PFSK-1 (cell line): ENCODE results near the gene PREX1.

ENCODE experiments used
- FOXP2 ChIP-seq: optimal IDR thresholded peaks from 2 replicates; pipeline ENCODE3; 2011; ENCODE audit warnings: borderline replicate concordance, control low read depth, inconsistent platforms; ENCODE audit not compliant: insufficient read depth; ENCODE audit errors: extremely low read length, extremely low read depth
- POLR2AphosphoS5 ChIP-seq: IDR thresholded peaks from 2 replicates; pipeline ENCODE4 v1.6.1; 2012; ENCODE audit warnings: low read depth, mild to moderate bottlenecking, control low read depth, low read length, moderate library complexity
- SIN3A ChIP-seq: IDR thresholded peaks from 2 replicates; pipeline ENCODE4 v1.6.1; 2012; ENCODE audit warnings: mild to moderate bottlenecking, low read length, moderate library complexity, borderline replicate concordance; ENCODE audit not compliant: insufficient read depth
- TAF1 ChIP-seq: IDR thresholded peaks from 2 replicates; pipeline ENCODE4 v1.6.1; 2012; ENCODE audit warnings: low read length, control low read depth, borderline replicate concordance; ENCODE audit not compliant: insufficient read depth
- TF ChIP-seq, protein P1 (sequence below), 2 experiments: IDR thresholded peaks; 2 replicates each; pipeline versions ENCODE4 v1.6.1 to v1.8.0; 2011 to 2012; ENCODE audit warnings: low read depth in 2 of 2, low read length in 2 of 2, control low read depth in 1 of 2, inconsistent platforms in 1 of 2, mild to moderate bottlenecking in 1 of 2, moderate library complexity in 1 of 2; ENCODE audit not compliant: insufficient read depth in 1 of 2

DNA sequence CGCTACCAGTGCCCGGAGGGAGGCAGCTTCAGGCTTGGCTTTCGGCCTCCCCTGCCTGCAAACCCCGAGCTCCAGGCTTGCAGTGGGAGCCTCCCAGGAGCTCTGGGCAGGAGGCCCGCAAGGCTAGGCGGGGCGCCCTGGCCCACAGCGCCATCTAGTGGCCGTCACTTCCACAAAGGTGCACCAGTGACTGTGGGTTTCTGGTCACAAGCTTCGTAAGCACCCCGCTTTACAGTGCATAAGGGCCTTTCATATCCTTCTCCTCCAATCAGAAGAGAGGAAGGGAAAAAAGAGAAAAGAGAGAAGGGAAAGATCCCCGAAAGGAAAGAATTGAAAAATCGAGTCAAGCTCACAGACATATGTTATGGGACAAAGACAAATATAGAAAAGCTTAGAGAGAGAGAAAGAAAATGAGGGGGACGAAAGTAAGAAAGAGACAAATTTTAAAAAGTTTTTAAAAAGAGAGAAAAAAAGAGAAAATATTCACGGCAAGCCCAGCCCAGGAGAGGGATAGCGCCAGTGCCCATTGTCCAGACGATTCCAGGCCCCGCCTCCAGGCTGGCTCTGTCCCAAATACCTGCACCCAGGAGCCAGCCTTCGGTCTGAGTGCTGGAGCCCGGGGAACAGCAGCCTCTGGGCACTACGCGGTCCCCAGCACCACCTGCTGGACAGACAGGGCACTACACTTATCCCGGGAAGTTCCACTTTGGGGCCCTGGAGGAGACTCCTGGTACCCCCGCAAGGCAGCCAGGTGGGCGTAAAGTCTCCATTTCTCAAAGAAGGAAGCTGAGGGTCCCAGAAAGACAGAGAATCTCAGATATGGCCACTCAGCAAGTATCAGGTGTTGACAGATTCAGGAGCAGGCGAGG, 207.1 kb downstream of the PREX1 start:
- TF ChIP-seq POLR2AphosphoS5 (no peak), TAF1 (no peak), SIN3A (no peak), FOXP2 (no peak)
- TF ChIP-seq, protein P1, sequence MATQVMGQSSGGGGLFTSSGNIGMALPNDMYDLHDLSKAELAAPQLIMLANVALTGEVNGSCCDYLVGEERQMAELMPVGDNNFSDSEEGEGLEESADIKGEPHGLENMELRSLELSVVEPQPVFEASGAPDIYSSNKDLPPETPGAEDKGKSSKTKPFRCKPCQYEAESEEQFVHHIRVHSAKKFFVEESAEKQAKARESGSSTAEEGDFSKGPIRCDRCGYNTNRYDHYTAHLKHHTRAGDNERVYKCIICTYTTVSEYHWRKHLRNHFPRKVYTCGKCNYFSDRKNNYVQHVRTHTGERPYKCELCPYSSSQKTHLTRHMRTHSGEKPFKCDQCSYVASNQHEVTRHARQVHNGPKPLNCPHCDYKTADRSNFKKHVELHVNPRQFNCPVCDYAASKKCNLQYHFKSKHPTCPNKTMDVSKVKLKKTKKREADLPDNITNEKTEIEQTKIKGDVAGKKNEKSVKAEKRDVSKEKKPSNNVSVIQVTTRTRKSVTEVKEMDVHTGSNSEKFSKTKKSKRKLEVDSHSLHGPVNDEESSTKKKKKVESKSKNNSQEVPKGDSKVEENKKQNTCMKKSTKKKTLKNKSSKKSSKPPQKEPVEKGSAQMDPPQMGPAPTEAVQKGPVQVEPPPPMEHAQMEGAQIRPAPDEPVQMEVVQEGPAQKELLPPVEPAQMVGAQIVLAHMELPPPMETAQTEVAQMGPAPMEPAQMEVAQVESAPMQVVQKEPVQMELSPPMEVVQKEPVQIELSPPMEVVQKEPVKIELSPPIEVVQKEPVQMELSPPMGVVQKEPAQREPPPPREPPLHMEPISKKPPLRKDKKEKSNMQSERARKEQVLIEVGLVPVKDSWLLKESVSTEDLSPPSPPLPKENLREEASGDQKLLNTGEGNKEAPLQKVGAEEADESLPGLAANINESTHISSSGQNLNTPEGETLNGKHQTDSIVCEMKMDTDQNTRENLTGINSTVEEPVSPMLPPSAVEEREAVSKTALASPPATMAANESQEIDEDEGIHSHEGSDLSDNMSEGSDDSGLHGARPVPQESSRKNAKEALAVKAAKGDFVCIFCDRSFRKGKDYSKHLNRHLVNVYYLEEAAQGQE (IDR thresholded peaks at IDR 0.05; ENCODE audit: insufficient read depth in 1 of 2, low read depth in 2 of 2, low read length in 2 of 2), result no peak
